Measurements from ENCODE around the gene LRCH1.

DNA sequence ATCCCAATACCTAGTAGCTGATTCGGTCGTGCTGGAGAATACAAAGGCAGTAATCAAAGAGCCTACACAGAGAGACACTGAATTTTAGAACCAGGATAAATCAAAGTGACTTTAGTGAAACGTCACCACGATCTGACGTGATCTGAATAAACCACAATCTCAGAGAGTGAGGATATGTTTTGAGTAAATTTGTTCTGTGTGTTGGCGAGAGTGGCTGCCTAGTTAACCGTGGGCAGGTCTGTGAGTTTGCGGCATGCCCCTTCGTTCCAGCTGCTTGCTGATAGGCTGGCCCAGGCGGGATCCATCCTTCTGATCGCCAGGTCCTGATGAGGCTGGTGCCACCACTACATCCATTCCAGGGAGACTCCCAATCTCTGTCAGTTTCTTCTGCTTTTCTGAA, 40.4 kb downstream of the LRCH1 start:
- TF ChIP-seq LCORL (IDR thresholded peaks at IDR 0.05) (no peak), LCORL (CRISPR knock-in tag; IDR thresholded peaks at IDR 0.05) (no peak), JUN (CRISPR knock-in tag; IDR thresholded peaks at IDR 0.05) (no peak), ARNT (IDR thresholded peaks at IDR 0.05) (no peak), ZBTB1 (CRISPR knock-in tag; IDR thresholded peaks at IDR 0.05; ENCODE audit: borderline replicate concordance) (no peak), ZMYM4 (CRISPR knock-in tag; IDR thresholded peaks at IDR 0.05) (no peak), EZH2 (conservative IDR thresholded peaks at IDR 0.05; ENCODE audit: low read depth, low read length) (no peak), CHD4 (IDR thresholded peaks at IDR 0.05; ENCODE audit: borderline replicate concordance, low read length) (no peak), NFKBIZ (CRISPR knock-in tag; IDR thresholded peaks at IDR 0.05) (no peak), POLR2AphosphoS5 (IDR thresholded peaks at IDR 0.05; ENCODE audit: low read depth, low read length) (no peak), CTCF (CRISPR knock-in tag; IDR thresholded peaks at IDR 0.05) (no peak), FOXK1 (CRISPR knock-in tag; IDR thresholded peaks at IDR 0.05; ENCODE audit: borderline replicate concordance, low read depth) (no peak), KLF15 (CRISPR knock-in tag; IDR thresholded peaks at IDR 0.05; ENCODE audit: borderline replicate concordance) (no peak), ZNF556 (CRISPR knock-in tag; IDR thresholded peaks at IDR 0.05; ENCODE audit: borderline replicate concordance) (no peak), SMAD3 (CRISPR knock-in tag; IDR thresholded peaks at IDR 0.05) (no peak)

Measured in HepG2 (cell line).